AG09309 (cell line): ENCODE results near the gene GABPB2.

Experiments
- DNase-seq: peaks from one replicate; pipeline ENCODE4 v3.0.0-alpha.2; 2010; ENCODE audit warnings: low read depth
- H3K4me3 ChIP-seq: 2 replicates; pipeline ENCODE4 v1.5.1; 2011; ENCODE audit warnings: mild to moderate bottlenecking, low read depth, low read length, moderate library complexity; ENCODE audit not compliant: control insufficient read depth
- TF ChIP-seq, protein P1 (sequence below): IDR thresholded peaks from 2 replicates; pipeline ENCODE4 v1.5.1; 2011; ENCODE audit warnings: mild to moderate bottlenecking, low read depth, low read length, inconsistent platforms; ENCODE audit not compliant: insufficient read depth, control insufficient read depth; ENCODE audit errors: missing control alignments

Gene GABPB2

DNA sequence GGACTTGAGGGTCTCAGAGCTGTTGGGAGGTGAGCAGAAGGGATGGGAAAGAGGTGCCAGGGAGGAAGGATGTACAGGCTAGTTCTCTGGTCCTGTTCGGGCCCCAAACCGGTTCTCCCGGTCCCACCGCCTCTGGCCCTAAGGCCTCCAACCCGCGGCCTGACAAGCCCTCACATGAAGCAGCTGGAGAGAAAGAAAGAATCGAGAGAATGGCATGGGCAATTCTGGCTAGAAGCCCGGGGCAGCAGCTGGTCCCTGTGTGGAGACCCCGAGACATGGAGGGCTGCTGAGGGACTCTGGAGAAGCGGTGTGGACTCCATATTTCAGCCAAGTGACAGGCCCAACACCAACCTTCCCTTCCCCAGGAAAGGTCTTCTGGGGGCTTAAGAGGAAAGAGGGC is 11.9 kb upstream of the GABPB2 start:
- no peak for DNase-seq
- H3K4me3 ChIP-seq, result peak overlapping the region; percentile 84
- TF ChIP-seq, protein P1, sequence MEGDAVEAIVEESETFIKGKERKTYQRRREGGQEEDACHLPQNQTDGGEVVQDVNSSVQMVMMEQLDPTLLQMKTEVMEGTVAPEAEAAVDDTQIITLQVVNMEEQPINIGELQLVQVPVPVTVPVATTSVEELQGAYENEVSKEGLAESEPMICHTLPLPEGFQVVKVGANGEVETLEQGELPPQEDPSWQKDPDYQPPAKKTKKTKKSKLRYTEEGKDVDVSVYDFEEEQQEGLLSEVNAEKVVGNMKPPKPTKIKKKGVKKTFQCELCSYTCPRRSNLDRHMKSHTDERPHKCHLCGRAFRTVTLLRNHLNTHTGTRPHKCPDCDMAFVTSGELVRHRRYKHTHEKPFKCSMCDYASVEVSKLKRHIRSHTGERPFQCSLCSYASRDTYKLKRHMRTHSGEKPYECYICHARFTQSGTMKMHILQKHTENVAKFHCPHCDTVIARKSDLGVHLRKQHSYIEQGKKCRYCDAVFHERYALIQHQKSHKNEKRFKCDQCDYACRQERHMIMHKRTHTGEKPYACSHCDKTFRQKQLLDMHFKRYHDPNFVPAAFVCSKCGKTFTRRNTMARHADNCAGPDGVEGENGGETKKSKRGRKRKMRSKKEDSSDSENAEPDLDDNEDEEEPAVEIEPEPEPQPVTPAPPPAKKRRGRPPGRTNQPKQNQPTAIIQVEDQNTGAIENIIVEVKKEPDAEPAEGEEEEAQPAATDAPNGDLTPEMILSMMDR, result no peak

DNA sequence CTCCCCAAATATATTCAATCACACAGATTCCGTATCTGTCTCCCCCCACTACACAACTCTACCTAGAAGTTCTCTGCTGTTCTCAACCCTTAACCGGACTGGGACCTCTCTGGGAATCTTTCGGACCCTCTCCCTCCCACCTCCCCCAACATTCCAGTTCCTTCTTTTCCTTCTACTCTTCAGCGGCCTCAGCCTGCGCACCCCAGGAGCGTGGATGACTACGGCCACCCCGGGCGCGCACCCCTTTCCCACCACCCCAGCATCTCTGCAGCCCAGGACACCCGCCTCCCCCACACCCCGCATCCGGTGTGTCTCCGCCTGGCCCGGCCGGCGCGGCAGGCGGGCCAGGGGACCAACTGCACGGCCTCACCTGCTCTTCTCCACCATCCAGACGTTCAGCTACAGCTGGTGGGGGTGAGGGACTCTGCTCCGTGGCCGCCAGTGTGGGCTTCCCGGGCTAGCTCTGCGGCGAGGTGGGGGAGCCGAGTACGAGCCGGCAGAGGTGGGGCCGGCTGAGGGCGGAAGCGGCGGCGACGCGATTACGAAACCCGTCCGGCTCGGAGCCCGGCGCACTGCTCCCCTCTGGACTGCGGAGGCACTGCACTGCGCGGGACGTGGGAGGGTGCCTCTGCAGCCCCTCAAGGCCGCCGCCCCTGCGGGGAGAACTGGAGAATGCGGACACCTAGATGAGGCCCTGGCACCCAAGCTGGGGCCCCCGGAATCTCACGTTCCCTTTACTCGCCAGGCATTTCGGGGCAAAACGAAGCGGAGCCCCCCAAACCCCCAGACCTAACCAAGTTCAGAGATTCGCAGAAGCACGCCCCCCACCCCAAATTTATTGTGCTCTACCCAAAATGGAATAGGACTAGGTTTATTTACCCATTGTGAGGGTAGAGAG is 11.2 kb upstream of the GABPB2 start, which contains the start of gene CDC42SE1:
Gene CDC42SE1, minus strand, starts transcription at position 514 of the 898 bp plus-strand sequence. CDS start 3,892 bp downstream, outside the sequence.
- peak within 1 kb of the TSS; percentile 84 for H3K4me3 ChIP-seq
- DNase-seq, result no peak
- TF ChIP-seq, protein P1, result peak; percentile 71

DNA sequence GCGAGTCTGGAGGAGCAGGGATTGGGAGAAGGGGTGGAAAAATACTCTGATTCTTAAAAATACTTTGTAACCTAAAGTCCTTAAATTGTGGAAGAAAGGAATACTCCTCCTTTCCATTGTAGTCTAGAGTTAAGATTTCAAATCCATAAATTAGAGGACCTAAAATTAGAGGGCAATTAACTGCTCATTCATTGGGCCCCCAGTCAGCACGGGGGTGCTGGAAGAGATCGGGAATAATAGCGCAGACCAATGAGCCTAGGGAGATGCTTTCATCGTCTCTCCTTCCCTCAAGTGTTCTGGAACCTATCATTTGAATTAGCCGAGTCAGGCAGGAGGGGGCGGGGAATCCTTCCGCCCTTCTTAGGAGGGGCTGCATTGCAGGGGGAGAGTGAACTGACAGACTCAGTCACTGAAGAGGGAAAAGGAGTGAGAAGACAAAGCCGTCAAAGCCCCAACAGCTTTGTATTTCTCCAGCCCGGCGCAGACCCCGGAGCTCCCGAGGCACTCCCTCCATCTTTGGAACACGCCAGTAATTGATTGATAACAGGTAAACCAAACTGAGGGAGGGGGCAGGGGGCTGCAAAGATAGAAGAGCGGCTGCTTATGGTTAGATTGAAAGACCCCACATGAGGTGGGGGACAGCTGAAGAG is 10.4 kb upstream of the GABPB2 start, which contains the start of gene MLLT11:
Gene MLLT11, plus strand, starts transcription at position 391 of the 650 bp plus-strand sequence. CDS start 6,828 bp downstream, outside the sequence.
- DNase-seq, result no peak
- peak within 1 kb of the TSS; percentile 84 for H3K4me3 ChIP-seq
- TF ChIP-seq, protein P1, result no peak

DNA sequence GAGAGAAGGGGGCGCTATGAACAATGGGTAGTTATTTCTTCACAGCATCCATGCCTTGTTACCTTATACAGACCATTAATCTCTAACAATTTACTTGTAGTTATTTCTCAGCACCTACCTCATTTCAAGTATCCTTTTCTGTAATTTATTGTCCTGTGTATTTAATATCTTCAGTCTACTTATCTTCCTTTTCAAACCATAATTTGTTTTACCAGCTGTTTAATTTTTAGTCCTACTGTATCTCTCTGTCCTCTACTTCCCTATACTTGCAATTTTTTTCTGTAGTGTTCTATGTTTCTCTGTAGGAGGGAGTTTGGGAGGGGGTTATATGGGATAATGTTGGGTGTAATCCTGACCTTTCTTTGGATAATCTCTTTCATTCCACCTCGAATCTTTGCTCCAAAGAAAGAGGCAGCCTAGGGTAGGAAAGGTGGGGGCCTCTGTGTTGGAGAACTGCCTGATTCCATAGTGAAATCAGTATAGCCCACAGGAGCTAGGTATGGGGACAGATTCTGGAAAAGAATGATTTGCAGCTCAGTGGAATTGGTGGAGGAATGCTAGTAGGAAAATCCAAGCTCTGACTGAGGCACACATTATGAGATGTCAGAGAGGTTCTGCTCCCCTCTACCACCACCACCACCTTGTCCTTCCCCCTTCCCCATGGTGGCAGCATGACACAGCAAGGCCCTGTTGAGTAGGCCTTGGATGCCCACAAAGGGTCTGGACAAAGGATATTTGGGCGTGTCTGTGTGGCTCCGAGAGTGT is 9.7 kb upstream of the GABPB2 start:
- peak overlapping the region; percentile 84 for H3K4me3 ChIP-seq
- TF ChIP-seq, protein P1, result no peak
- DNase-seq, result no peak

DNA sequence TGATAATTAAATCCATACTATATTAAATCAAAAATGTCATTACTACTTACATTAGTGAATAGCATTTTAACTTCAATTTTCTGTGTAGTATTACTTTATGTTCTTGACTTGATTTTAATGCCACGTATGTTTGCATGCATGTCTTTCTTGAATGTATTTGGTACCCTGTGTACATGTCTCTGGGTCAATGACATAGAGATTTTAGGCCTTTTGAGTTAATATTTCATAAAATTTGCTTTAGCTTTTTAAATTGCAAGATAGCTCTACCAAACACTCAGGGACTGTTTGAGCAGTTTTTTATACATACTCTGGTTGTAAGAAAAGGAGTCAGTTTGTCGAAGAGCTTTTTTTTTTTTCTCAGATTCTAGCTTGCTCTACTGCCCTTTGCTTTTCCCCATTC is 8.9 kb upstream of the GABPB2 start:
- DNase-seq, result no peak
- no peak overlapping the region for H3K4me3 ChIP-seq
- TF ChIP-seq, protein P1, result no peak

DNA sequence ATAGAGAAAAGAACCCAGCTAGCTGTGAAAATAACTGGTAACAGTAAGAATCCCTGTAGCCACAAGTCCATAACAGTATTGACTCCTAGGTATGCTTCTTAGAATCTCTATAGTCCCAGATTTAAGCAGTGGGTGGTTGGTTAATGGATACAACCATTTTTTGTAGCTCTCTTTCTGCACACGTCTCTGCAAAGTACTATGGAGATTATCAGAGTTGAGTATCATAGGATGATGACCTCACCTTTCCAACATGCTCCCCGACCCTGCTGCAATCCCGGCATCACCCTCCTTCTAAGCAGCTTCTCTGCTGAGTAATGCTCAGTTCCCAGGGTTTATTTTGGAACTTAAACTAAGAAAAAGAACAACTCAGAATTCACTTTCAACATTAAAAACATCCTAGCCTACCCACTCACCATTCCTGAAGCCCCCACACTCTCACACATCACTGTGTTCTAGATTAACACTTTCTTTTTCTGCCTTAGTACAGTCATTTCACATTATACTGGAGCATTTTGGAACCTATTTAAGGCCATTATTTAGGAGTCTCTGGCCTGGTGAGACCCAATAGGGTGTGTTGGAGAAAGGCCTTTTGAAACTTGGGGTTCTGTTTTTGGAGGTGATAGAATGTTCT is 7.7 kb upstream of the GABPB2 start:
- DNase-seq, result no peak
- TF ChIP-seq, protein P1, result no peak
- H3K4me3 ChIP-seq, result no peak overlapping the region
